Measurements from ENCODE around the gene ADGRB3. TPM values are rescaled to one million over a fixed set of nuclear protein-coding genes. Genes with fewer than 3 reads are reported as not detected.

ADGRB3 gene
- total and polyA plus RNA-seq, 10 of the 15 experiments (the other 5 are each of a cell fraction or from before 2014, with no cell fraction given): 0.03 to 0.06 TPM; not detected in 8

DNA sequence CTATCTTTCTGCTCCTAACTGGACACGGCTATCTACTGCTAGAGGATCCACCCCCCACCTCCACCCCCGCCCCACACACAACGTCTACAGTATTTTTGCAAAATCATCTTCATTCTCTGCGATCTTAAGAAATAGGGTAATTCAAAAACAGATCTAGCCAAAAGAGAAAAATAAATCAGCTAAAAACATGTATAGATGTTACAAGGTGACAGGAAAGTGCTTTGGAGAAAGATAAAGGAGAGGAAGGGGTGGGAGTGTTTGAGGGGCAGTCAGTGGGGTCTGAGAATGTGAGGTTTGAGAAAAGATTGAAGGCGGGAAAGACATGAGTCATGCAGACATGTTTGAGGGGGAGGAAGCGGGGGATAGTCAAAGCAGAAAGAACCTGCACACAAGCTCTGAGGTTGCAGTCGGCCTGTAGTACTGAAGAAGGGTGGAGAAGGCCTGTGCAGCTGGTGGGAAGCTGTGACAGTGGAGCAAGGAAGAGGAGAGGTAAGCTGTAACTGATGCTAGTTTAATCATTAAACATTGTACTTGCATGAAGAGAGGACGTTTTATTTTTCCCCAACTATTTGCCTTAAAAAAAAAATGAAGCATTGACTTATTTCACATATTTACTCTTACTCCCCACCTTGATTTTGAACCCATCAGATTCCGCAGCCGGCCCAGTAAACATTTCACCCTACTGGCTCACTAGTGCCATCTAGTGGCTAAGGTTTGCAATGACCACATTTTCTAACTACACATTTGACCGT is 332.6 kb downstream of the ADGRB3 start:
- ATAC-seq: peak; percentile 80
- in situ Hi-C loops (cut with MboI) (loop anchor here (10.0 to 25.0 kb wide), 2 partner anchors 333 to 1145 kb away; partner anchors contain the start of gene ADGRB3), intact Hi-C loops (cut with micrococcal nuclease; ENCODE audit: unreplicated experiment) (loop anchor here (1.0 to 10.0 kb wide), 3 partner anchors 90 to 623 kb away; no protein-coding TSS in a partner anchor)
- SMC1A ChIA-PET (ENCODE audit: uncharacterized antibody, unreplicated experiment): interaction anchor here (0.6 to 1.4 kb wide), 3 partner anchors 22 to 337 kb away, joined by 3 to 5 read pairs (median 3); no protein-coding TSS in a partner anchor
- POLR2A ChIA-PET: interaction anchor here (0.6 to 0.7 kb wide), 2 partner anchors 15 to 99 kb away, joined by 3 to 4 read pairs; no protein-coding TSS in a partner anchor
- H3K9me3 ChIP-seq (replicated peaks; ENCODE audit: control insufficient read depth, insufficient read depth, low read length): no peaks in the 10 kb centered on the region
- H3K4me1 ChIP-seq (ENCODE audit: control insufficient read depth, insufficient read depth, low read length): no peaks in the 10 kb centered on the region
- RAD21 ChIA-PET (ENCODE audit: unreplicated experiment): interaction anchor here (0.7 kb wide), 1 partner anchor 115 kb away, joined by 3 read pairs; no protein-coding TSS in a partner anchor
- peak; percentile 12 for DNase-seq (ENCODE audit: low read depth, low spot score)
- H3K36me3 ChIP-seq (ENCODE audit: control insufficient read depth in 2 of 2, insufficient read depth in 2 of 2, low read length in 1 of 2): no peaks in the 10 kb centered on the region
- H3K27ac ChIP-seq (ENCODE audit: control insufficient read depth, insufficient read depth): no peak overlapping the region
- CTCF ChIA-PET: interaction anchor here (0.6 to 2.2 kb wide), 13 partner anchors 8 to 1825 kb away, joined by 3 to 8 read pairs (median 4); partner anchors contain the start of gene ADGRB3
- FAIRE-seq: peak; percentile 80
- H3K27me3 ChIP-seq (replicated peaks in 1 of 2; ENCODE audit: control insufficient read depth in 2 of 2, insufficient read depth in 2 of 2, low read length in 1 of 2): no peaks in the 10 kb centered on the region; a peak in 1 of 4 replicates
- no peak overlapping the region for H2AFZ ChIP-seq (ENCODE audit: control insufficient read depth, low read depth, low read length)
- no peak overlapping the region for H3K9ac ChIP-seq (ENCODE audit: control insufficient read depth, insufficient read depth, low read length)
- H3K4me2 ChIP-seq (ENCODE audit: control insufficient read depth, insufficient read depth): no peak overlapping the region
- H4K20me1 ChIP-seq (ENCODE audit: control insufficient read depth, insufficient read depth): no peaks in the 10 kb centered on the region
- 16% methylated on average over 11 of the region's 11 CpGs for WGBS (ENCODE audit: insufficient coverage, insufficient replicate concordance, low lambda C conversion rate, missing lambda C conversion rate)
- BruUV-seq (replicated peaks): no TSS peak
- no peaks in the 10 kb centered on the region for H3K79me2 ChIP-seq (ENCODE audit: control insufficient read depth, insufficient read depth, low read length)
- H3K4me3 ChIP-seq: no peak overlapping the region
- TF ChIP-seq, protein P1, sequence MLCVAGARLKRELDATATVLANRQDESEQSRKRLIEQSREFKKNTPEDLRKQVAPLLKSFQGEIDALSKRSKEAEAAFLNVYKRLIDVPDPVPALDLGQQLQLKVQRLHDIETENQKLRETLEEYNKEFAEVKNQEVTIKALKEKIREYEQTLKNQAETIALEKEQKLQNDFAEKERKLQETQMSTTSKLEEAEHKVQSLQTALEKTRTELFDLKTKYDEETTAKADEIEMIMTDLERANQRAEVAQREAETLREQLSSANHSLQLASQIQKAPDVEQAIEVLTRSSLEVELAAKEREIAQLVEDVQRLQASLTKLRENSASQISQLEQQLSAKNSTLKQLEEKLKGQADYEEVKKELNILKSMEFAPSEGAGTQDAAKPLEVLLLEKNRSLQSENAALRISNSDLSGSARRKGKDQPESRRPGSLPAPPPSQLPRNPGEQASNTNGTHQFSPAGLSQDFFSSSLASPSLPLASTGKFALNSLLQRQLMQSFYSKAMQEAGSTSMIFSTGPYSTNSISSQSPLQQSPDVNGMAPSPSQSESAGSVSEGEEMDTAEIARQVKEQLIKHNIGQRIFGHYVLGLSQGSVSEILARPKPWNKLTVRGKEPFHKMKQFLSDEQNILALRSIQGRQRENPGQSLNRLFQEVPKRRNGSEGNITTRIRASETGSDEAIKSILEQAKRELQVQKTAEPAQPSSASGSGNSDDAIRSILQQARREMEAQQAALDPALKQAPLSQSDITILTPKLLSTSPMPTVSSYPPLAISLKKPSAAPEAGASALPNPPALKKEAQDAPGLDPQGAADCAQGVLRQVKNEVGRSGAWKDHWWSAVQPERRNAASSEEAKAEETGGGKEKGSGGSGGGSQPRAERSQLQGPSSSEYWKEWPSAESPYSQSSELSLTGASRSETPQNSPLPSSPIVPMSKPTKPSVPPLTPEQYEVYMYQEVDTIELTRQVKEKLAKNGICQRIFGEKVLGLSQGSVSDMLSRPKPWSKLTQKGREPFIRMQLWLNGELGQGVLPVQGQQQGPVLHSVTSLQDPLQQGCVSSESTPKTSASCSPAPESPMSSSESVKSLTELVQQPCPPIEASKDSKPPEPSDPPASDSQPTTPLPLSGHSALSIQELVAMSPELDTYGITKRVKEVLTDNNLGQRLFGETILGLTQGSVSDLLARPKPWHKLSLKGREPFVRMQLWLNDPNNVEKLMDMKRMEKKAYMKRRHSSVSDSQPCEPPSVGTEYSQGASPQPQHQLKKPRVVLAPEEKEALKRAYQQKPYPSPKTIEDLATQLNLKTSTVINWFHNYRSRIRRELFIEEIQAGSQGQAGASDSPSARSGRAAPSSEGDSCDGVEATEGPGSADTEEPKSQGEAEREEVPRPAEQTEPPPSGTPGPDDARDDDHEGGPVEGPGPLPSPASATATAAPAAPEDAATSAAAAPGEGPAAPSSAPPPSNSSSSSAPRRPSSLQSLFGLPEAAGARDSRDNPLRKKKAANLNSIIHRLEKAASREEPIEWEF (IDR thresholded peaks at IDR 0.05; ENCODE audit: insufficient replicate concordance, low read depth, low read length): no peak
- TF ChIP-seq POLR2AphosphoS2 (IDR thresholded peaks at IDR 0.05; ENCODE audit: low read depth, low read length): no peak
- no peak for TF ChIP-seq ZNF384 (IDR thresholded peaks at IDR 0.05; ENCODE audit: borderline replicate concordance, low read depth, low read length)
- TF ChIP-seq RCOR1 (conservative IDR thresholded peaks at IDR 0.05; ENCODE audit: low read depth, low read length): no peak
- no peak for TF ChIP-seq JUND (IDR thresholded peaks at IDR 0.05; ENCODE audit: low read depth, low read length)
- peak; percentile 70 for TF ChIP-seq RAD21 (IDR thresholded peaks at IDR 0.05; ENCODE audit: insufficient read depth, low read depth, low read length)
- TF ChIP-seq HCFC1 (IDR thresholded peaks at IDR 0.05; ENCODE audit: low read length): no peak
- no peak for TF ChIP-seq TCF12 (IDR thresholded peaks at IDR 0.05; ENCODE audit: low read depth, low read length)
- no peak for TF ChIP-seq SRF (IDR thresholded peaks at IDR 0.05; ENCODE audit: low read depth in 2 of 2, low read length in 2 of 2)
- TF ChIP-seq, protein P2, sequence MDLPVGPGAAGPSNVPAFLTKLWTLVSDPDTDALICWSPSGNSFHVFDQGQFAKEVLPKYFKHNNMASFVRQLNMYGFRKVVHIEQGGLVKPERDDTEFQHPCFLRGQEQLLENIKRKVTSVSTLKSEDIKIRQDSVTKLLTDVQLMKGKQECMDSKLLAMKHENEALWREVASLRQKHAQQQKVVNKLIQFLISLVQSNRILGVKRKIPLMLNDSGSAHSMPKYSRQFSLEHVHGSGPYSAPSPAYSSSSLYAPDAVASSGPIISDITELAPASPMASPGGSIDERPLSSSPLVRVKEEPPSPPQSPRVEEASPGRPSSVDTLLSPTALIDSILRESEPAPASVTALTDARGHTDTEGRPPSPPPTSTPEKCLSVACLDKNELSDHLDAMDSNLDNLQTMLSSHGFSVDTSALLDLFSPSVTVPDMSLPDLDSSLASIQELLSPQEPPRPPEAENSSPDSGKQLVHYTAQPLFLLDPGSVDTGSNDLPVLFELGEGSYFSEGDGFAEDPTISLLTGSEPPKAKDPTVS (IDR thresholded peaks at IDR 0.05; ENCODE audit: low read depth, low read length): no peak
- peak; percentile 28; the same call in 1 of the 2 replicates for TF ChIP-seq RB1 (IDR thresholded peaks at IDR 0.05; ENCODE audit: borderline replicate concordance)
- no peak for TF ChIP-seq NR2F1 (conservative IDR thresholded peaks at IDR 0.05)
- TF ChIP-seq, protein P3, sequence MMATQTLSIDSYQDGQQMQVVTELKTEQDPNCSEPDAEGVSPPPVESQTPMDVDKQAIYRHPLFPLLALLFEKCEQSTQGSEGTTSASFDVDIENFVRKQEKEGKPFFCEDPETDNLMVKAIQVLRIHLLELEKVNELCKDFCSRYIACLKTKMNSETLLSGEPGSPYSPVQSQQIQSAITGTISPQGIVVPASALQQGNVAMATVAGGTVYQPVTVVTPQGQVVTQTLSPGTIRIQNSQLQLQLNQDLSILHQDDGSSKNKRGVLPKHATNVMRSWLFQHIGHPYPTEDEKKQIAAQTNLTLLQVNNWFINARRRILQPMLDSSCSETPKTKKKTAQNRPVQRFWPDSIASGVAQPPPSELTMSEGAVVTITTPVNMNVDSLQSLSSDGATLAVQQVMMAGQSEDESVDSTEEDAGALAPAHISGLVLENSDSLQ (IDR thresholded peaks at IDR 0.05): no peak
- no peak for TF ChIP-seq FOXK2 (IDR thresholded peaks at IDR 0.05)
- TF ChIP-seq ZSCAN29 (IDR thresholded peaks at IDR 0.05): no peak
- no peak for TF ChIP-seq KLF5 (IDR thresholded peaks at IDR 0.05; ENCODE audit: partially characterized antibody)
